Measurements from ENCODE around the gene CHDH. TPM values are rescaled to one million over a fixed set of nuclear protein-coding genes. Genes with fewer than 3 reads are reported as not detected.

Gene CHDH
- total RNA-seq, 1 donor from 2014 or later, result 17.7 TPM

- no peak for TF ChIP-seq CTCF (IDR thresholded peaks at IDR 0.05; ENCODE audit: unreplicated experiment)
- Mint-ChIP-seq H3K27ac (no peak overlapping the region), H3K27me3 (peaks cover 13% of the 10 kb centered on the region), H3K4me3 (ENCODE audit: low read depth) (no peak overlapping the region), H3K36me3 (ENCODE audit: insufficient read depth) (no peaks in the 10 kb centered on the region), H3K9me3 (ENCODE audit: low read depth) (no peaks in the 10 kb centered on the region), H3K4me1 (ENCODE audit: low read depth) (peaks cover 15% of the 10 kb centered on the region)
- no peak for DNase-seq (ENCODE audit: low spot score, unreplicated experiment)
Measured at GRCh38 chr3:53773611-53774368, 72.4 kb downstream of the CHDH start.

- no peak for DNase-seq (ENCODE audit: low spot score, unreplicated experiment)
- TF ChIP-seq CTCF (IDR thresholded peaks at IDR 0.05; ENCODE audit: unreplicated experiment), result no peak
- H3K36me3 Mint-ChIP-seq (ENCODE audit: insufficient read depth), result no peaks in the 10 kb centered on the region
- no peak overlapping the region for H3K4me3 Mint-ChIP-seq (ENCODE audit: low read depth)
- H3K27me3 Mint-ChIP-seq, result peaks cover 14% of the 10 kb centered on the region
- peaks cover 15% of the 10 kb centered on the region for H3K4me1 Mint-ChIP-seq (ENCODE audit: low read depth)
- no peaks in the 10 kb centered on the region for H3K9me3 Mint-ChIP-seq (ENCODE audit: low read depth)
- no peak overlapping the region for H3K27ac Mint-ChIP-seq
Measured at GRCh38 chr3:53773021-53773436, 73.2 kb downstream of the CHDH start.

GRCh38 chr3:53772562-53772961 is 73.7 kb downstream of the CHDH start:
- Mint-ChIP-seq H3K9me3 (ENCODE audit: low read depth) (no peaks in the 10 kb centered on the region), H3K4me1 (ENCODE audit: low read depth) (peaks cover 15% of the 10 kb centered on the region), H3K27me3 (peaks cover 14% of the 10 kb centered on the region), H3K27ac (no peak overlapping the region), H3K4me3 (ENCODE audit: low read depth) (no peak overlapping the region), H3K36me3 (ENCODE audit: insufficient read depth) (no peaks in the 10 kb centered on the region)
- no peak for DNase-seq (ENCODE audit: low spot score, unreplicated experiment)
- TF ChIP-seq CTCF (IDR thresholded peaks at IDR 0.05; ENCODE audit: unreplicated experiment), result no peak

GRCh38 chr3:53768478-53769459 is 77.5 kb downstream of the CHDH start:
- peaks cover 8% of the 10 kb centered on the region for H3K27me3 Mint-ChIP-seq
- no peaks in the 10 kb centered on the region for H3K9me3 Mint-ChIP-seq (ENCODE audit: low read depth)
- no peak for DNase-seq (ENCODE audit: low spot score, unreplicated experiment)
- H3K4me3 Mint-ChIP-seq (ENCODE audit: low read depth), result no peak overlapping the region
- no peak for TF ChIP-seq CTCF (IDR thresholded peaks at IDR 0.05; ENCODE audit: unreplicated experiment)
- H3K27ac Mint-ChIP-seq, result no peak overlapping the region
- peaks cover under 1% of the 10 kb centered on the region for H3K4me1 Mint-ChIP-seq (ENCODE audit: low read depth)
- H3K36me3 Mint-ChIP-seq (ENCODE audit: insufficient read depth), result no peaks in the 10 kb centered on the region

- Mint-ChIP-seq H3K27ac (no peak overlapping the region), H3K4me3 (ENCODE audit: low read depth) (no peak overlapping the region), H3K9me3 (ENCODE audit: low read depth) (no peaks in the 10 kb centered on the region), H3K4me1 (ENCODE audit: low read depth) (no peaks in the 10 kb centered on the region), H3K27me3 (peaks cover 7% of the 10 kb centered on the region), H3K36me3 (ENCODE audit: insufficient read depth) (no peaks in the 10 kb centered on the region)
- DNase-seq (ENCODE audit: low spot score, unreplicated experiment), result no peak
- TF ChIP-seq CTCF (IDR thresholded peaks at IDR 0.05; ENCODE audit: unreplicated experiment), result peak; percentile 7
Measured at GRCh38 chr3:53766706-53767105, 79.5 kb downstream of the CHDH start.

Data from progenitor cell of endocrine pancreas (in vitro differentiated cells).